ENCODE data around the gene LRRC26.
A peak's percentile ranks its signal among the peaks of the same experiment; 100 is the strongest.

The LRRC26 gene

DNA sequence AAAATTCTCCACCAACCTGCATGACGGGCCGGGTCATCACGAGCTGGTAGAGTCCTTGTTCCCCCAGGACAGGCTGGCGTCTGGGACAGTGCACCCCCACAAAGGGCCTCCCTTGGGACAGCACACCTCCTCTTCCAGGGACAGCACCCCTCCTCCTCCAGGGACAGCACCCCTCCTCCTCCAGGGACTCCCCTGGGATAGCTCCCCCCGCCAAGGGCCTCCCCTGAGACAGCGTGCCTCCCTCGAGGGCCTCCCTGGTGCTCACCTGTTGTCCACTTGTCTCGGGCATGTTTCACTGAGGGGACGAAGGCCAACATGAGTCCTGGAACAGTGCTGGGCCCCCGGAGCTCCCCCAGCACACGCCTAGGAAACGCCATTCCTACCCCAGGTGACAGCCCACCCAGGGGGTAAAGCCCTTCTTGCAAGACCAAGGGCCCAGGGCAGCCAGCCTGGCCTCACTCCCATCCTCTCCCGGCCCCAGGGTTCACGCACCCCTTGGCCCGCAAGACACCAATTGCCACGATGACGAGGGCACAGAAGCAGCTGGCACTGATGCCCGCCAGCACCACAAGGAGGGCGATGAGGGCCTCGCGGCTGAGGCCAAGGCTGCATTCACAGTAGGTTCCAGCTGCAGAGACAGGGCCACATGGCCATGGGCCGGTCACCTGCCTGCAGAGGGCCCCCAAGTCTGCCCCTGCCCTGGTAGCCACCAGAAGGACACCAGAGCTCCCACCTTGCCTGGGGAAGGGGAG lies 1.5 kb upstream of the LRRC26 start:
- no peak for TF ChIP-seq CTCF (IDR thresholded peaks at IDR 0.05; ENCODE audit: control insufficient read depth, extremely low read depth, insufficient read depth)
- DNase-seq (ENCODE audit: low read depth), result no peak
- H3K4me3 ChIP-seq (ENCODE audit: low read depth, low read length), result no peak overlapping the region

DNA sequence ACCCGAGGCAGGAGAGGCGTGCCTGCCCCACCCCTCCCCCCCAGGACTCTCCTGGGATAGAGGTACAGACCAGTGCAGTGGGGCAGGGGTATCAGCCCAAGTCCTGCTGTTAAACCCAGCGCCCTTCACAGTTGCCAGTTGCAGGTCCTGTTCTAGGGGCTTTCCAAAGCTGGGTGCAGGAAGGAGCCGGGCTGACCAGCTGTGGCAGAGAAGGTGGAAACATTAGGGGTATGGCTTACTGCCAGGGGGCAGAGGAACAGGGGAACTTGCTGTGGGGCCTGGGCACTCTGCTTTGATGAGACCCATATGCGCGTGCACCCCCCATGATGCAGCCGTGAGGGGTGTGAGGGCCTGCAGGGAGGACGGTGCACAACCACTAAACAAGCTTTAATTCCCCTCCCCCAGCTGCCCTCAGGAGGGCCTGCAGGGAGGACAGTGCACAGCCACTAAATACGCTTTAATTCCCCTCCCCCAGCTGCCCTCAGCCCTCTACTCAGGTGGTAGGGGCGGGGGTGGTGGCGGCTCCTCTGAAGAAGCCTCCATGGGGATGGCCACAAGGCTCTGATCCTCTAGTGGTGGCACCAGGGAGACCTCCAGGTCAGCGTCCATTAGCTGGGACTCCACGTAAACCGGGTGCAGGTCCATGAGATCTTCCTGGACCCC lies 766 bp upstream of the LRRC26 start:
- no peak for TF ChIP-seq CTCF (IDR thresholded peaks at IDR 0.05; ENCODE audit: control insufficient read depth, extremely low read depth, insufficient read depth)
- no peak for DNase-seq (ENCODE audit: low read depth)
- H3K4me3 ChIP-seq (ENCODE audit: low read depth, low read length), result peak overlapping the region; percentile 64

DNA sequence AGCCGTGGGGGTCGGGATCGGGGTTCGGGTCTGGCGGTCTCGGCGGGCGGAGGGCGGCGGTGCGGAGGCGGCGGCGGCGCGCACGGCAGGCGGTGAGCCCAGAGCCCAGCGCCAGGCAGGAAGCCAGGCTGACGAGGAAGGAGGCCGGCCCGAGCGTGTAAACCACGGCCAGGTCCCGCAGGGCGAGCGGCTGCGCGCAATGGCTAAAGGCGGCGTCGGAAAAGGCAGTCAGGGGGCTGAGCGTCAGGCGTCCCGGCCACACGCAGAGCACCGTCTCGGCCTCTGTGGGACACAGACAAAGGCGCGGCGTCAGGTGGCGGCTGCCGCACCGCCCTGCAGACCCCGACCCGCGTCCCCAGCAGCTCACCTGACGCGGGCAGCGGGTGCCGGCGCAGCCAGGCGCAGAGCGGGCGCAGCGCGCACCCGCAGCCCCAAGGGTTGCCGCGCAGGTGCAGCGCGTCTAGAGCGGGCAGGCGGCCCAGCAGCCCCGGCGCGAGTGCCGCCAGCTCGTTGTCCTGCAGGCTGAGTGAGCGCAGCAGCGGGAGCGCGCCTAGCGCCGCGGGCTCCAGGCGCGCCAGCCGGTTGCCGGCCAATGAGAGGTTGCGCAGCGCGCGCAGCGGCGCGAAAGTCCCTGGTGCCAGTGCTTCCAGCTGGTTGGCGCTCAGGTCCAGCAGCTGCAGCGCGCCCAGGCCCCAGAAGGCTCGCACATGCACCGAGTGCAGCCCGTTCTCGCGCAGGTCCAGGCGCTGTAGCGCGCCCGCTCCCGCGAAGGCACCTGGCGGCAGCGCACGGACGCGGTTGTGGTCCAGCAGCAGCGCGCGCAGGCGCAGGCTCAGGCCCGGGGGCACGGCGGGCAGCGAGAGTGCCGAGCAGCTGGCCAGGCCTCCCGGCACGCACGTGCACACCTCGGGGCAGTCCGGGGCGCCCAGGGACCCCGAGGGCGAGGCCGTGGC lies 671 bp downstream of the LRRC26 start:
- peak; percentile 90 for DNase-seq (ENCODE audit: low read depth)
- H3K4me3 ChIP-seq (ENCODE audit: low read depth, low read length), result peak overlapping the region; percentile 64
- no peak for TF ChIP-seq CTCF (IDR thresholded peaks at IDR 0.05; ENCODE audit: control insufficient read depth, extremely low read depth, insufficient read depth)

DNA sequence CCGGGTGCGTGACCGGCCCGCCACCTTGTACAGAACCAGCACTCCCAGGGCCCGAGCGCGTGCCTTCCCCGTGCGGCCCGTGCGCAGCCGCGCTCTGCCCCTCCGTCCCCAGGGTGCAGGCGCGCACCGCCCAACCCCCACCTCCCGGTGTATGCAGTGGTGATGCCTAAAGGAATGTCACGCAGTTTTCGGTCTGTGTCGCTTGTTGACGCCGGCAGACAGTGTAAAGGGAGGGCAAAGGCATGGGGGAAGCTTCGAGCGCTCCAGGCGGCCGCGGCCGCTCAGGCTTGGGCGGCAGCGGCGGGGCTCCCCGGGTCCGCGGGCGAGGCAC lies 1.3 kb downstream of the LRRC26 start:
- H3K4me3 ChIP-seq (ENCODE audit: low read depth, low read length), result peak overlapping the region; percentile 64
- no peak for TF ChIP-seq CTCF (IDR thresholded peaks at IDR 0.05; ENCODE audit: control insufficient read depth, extremely low read depth, insufficient read depth)
- no peak for DNase-seq (ENCODE audit: low read depth)

DNA sequence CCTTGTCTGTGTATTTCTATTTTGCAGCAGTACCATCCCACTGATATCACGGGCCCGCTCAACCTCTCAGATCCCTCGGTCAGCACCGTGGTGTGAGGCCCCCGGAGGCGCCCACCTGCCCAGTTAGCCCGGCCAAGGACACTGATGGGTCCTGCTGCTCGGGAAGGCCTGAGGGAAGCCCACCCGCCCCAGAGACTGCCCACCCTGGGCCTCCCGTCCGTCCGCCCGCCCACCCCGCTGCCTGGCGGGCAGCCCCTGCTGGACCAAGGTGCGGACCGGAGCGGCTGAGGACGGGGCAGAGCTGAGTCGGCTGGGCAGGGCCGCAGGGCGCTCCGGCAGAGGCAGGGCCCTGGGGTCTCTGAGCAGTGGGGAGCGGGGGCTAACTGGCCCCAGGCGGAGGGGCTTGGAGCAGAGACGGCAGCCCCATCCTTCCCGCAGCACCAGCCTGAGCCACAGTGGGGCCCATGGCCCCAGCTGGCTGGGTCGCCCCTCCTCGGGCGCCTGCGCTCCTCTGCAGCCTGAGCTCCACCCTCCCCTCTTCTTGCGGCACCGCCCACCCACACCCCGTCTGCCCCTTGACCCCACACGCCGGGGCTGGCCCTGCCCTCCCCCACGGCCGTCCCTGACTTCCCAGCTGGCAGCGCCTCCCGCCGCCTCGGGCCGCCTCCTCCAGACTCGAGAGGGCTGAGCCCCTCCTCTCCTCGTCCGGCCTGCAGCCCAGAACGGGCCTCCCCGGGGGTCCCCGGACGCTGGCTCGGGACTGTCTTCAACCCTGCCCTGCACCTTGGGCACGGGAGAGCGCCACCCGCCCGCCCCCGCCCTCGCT lies 1.9 kb downstream of the LRRC26 start:
- H3K4me3 ChIP-seq (ENCODE audit: low read depth, low read length), result peak overlapping the region; percentile 64
- TF ChIP-seq CTCF (IDR thresholded peaks at IDR 0.05; ENCODE audit: control insufficient read depth, extremely low read depth, insufficient read depth), result no peak
- peak; percentile 52 for DNase-seq (ENCODE audit: low read depth)

GRCh38 chr9:137167277-137167746 lies 2.5 kb downstream of the LRRC26 start:
- TF ChIP-seq CTCF (IDR thresholded peaks at IDR 0.05; ENCODE audit: control insufficient read depth, extremely low read depth, insufficient read depth), result no peak
- H3K4me3 ChIP-seq (ENCODE audit: low read depth, low read length), result peak overlapping the region; percentile 64
- no peak for DNase-seq (ENCODE audit: low read depth)

Measured in LNCaP clone FGC (cell line).